HCT116 (cell line): Measurements from ENCODE around the gene ADGRV1. TPM values are rescaled to one million over a fixed set of nuclear protein-coding genes. Genes with fewer than 3 reads are reported as not detected.

Experiments
- ATAC-seq: fragments of 200-7000 bp; cut with Tn5 transposase; 2 replicates; pipeline ENCODE4 v1.9.1; 2020; ENCODE audit warnings: mild to moderate bottlenecking, moderate library complexity
- BruUV-seq: library from RNA; stranded (reverse); fragments of 400-500 nt; replicated peaks from 2 replicates; lab custom pipeline; 2021; lab: Mats Ljungman, UMichigan
- CTCF ChIA-PET: fragments of 300-600 bp; sonication (Branson Sonifier 250); formaldehyde crosslinking; loops from one replicate; lab custom pipeline; 2021; ENCODE audit warnings: antibody characterized with exemption; lab: Charles Lee
- POLR2A ChIA-PET: fragments of 300-600, 350-600 bp; sonication (Branson Sonifier 250); formaldehyde crosslinking; loops from one replicate; lab custom pipeline; 2021; ENCODE audit warnings: antibody characterized with exemption; lab: Charles Lee
- RAD21 ChIA-PET, 2 experiments: fragments of 300-600 bp; sonication (Branson Sonifier 250); formaldehyde crosslinking; loops; one replicate each; lab custom pipeline; 2023; ENCODE audit warnings: low total read pairs in 2 of 2; ENCODE audit not compliant: uncharacterized antibody in 2 of 2, unreplicated experiment in 2 of 2, low non-redundant PET in 1 of 2; lab: Charles Lee
- DNase-seq: peaks from one replicate; pipeline ENCODE4 v3.0.0-alpha.2; 2010; ENCODE audit warnings: low read depth, low spot score
- H2AFZ ChIP-seq: fragments of 200-600 bp; shearing (Covaris generic), sonication (generic); 2 replicates; pipeline ENCODE4 v1.6.1; 2017; ENCODE audit warnings: low read depth, mixed run types, mixed read lengths, antibody characterized with exemption, low read length; ENCODE audit not compliant: poor library complexity, severe bottlenecking
- H3K27ac ChIP-seq: 2 replicates; pipeline ENCODE4 v1.5.1; 2012; ENCODE audit warnings: low read depth, low read length
- H3K27me3 ChIP-seq: fragments of 200-600 bp; sonication (generic); 2 replicates; pipeline ENCODE4 v1.6.1; 2016; ENCODE audit warnings: mixed run types, low read length, mixed read lengths; ENCODE audit not compliant: insufficient read depth
- H3K36me3 ChIP-seq, 2 experiments: fragments of 200-500 bp in 1 of 2; fragments of 200-600 bp in 1 of 2; sonication (Bioruptor generic) in 1 of 2; sonication (generic) in 1 of 2; 2 replicates each; pipeline versions ENCODE4 v1.5.1 to v1.6.1; 2014 to 2016; ENCODE audit warnings: low read length in 2 of 2, inconsistent platforms in 1 of 2, mixed read lengths in 1 of 2, mixed run types in 1 of 2; ENCODE audit not compliant: insufficient read depth in 2 of 2, control insufficient read depth in 1 of 2
- H3K4me1 ChIP-seq, 2 experiments: fragments of 200-600 bp in 1 of 2; sonication (generic) in 1 of 2; 2 replicates each; pipeline versions ENCODE4 v1.5.1 to v1.6.1; 2012 to 2017; ENCODE audit warnings: low read length in 2 of 2, inconsistent platforms in 1 of 2, mild to moderate bottlenecking in 1 of 2, mixed read lengths in 1 of 2, mixed run types in 1 of 2, moderate library complexity in 1 of 2; ENCODE audit not compliant: insufficient read depth in 2 of 2, control insufficient read depth in 1 of 2
- H3K4me2 ChIP-seq: fragments of 200-600 bp; sonication (generic); 2 replicates; pipeline ENCODE4 v1.6.1; 2017; ENCODE audit warnings: mixed run types, low read length, mixed read lengths
- H3K4me3 ChIP-seq, 2 experiments: fragments of 200-600 bp in 1 of 2; sonication (generic) in 1 of 2; replicated peaks in 1 of 2; 2 replicates each; pipeline ENCODE4 v1.5.1; 2011 to 2016; ENCODE audit warnings: low read length in 2 of 2, control low read depth in 1 of 2, low read depth in 1 of 2, mild to moderate bottlenecking in 1 of 2, mixed read lengths in 1 of 2, mixed run types in 1 of 2
- H3K79me2 ChIP-seq: fragments of 200-600 bp; sonication (generic); 2 replicates; pipeline ENCODE4 v1.6.1; 2017; ENCODE audit warnings: mild to moderate bottlenecking, mixed run types, low read length, moderate library complexity, mixed read lengths; ENCODE audit not compliant: insufficient read depth
- H3K9ac ChIP-seq: fragments of 200-600 bp; sonication (generic); 2 replicates; pipeline ENCODE4 v1.6.1; 2016; ENCODE audit warnings: low read length, mixed read lengths
- H3K9me2 ChIP-seq: fragments of 200-600 bp; sonication (generic), shearing (Covaris generic); 2 replicates; pipeline ENCODE4 v1.6.1; 2017; ENCODE audit warnings: mixed run types, mild to moderate bottlenecking, moderate library complexity; ENCODE audit not compliant: insufficient read depth
- H3K9me3 ChIP-seq, 2 experiments: fragments of 200-500 bp in 1 of 2; fragments of 200-600 bp in 1 of 2; sonication (Bioruptor generic) in 1 of 2; sonication (generic) in 1 of 2; 2 replicates each; pipeline ENCODE4 v1.6.1; 2014 to 2017; ENCODE audit warnings: low read length in 2 of 2, mixed read lengths in 2 of 2, inconsistent platforms in 1 of 2, low read depth in 1 of 2, mild to moderate bottlenecking in 1 of 2, mixed run types in 1 of 2, moderate library complexity in 1 of 2; ENCODE audit not compliant: control insufficient read depth in 1 of 2, insufficient read depth in 1 of 2
- H4K20me1 ChIP-seq: fragments of 200-600 bp; sonication (generic), shearing (Covaris generic); 2 replicates; pipeline ENCODE4 v1.6.1; 2017; ENCODE audit warnings: mixed run types, mild to moderate bottlenecking, moderate library complexity; ENCODE audit not compliant: insufficient read depth
- ATF3 ChIP-seq: IDR thresholded peaks from 2 replicates; pipeline ENCODE4 v1.6.1; 2012
- CBX3 ChIP-seq: IDR thresholded peaks from 2 replicates; pipeline ENCODE4 v1.6.1; 2012; ENCODE audit warnings: low read depth
- CEBPB ChIP-seq: IDR thresholded peaks from 2 replicates; pipeline ENCODE4 v1.6.1; 2012; ENCODE audit warnings: low read depth
- EGR1 ChIP-seq: IDR thresholded peaks from 2 replicates; pipeline ENCODE4 v1.6.1; 2012; ENCODE audit warnings: low read depth
- EZH2 ChIP-seq: fragments of 200-600 bp; sonication (generic); IDR thresholded peaks from 2 replicates; pipeline ENCODE4 v1.6.1; 2017; ENCODE audit warnings: antibody characterized with exemption, mixed run types
- EZH2phosphoT487 ChIP-seq: fragments of 200-600 bp; IDR thresholded peaks from 2 replicates; pipeline ENCODE4 v1.6.1; 2018; ENCODE audit warnings: antibody characterized with exemption, borderline replicate concordance
- JUND ChIP-seq: IDR thresholded peaks from 2 replicates; pipeline ENCODE4 v1.6.1; 2012
- MAX ChIP-seq: IDR thresholded peaks from 2 replicates; pipeline ENCODE4 v1.6.1; 2012
- POLR2A ChIP-seq: IDR thresholded peaks from 2 replicates; pipeline ENCODE4 v1.7.0; 2011; ENCODE audit warnings: borderline replicate concordance; ENCODE audit not compliant: insufficient read depth, insufficient read length; ENCODE audit errors: extremely low read depth
- POLR2AphosphoS5 ChIP-seq: IDR thresholded peaks from 2 replicates; pipeline ENCODE4 v1.6.1; 2011; ENCODE audit warnings: mild to moderate bottlenecking, low read depth, low read length, moderate library complexity
- RAD21 ChIP-seq: IDR thresholded peaks from 2 replicates; pipeline ENCODE4 v1.6.1; 2012; ENCODE audit warnings: low read depth, mild to moderate bottlenecking
- SIN3A ChIP-seq: IDR thresholded peaks from 2 replicates; pipeline ENCODE4 v1.6.1; 2012; ENCODE audit warnings: low read depth
- SP1 ChIP-seq: IDR thresholded peaks from 2 replicates; pipeline ENCODE4 v1.6.1; 2012; ENCODE audit warnings: low read depth
- ZBTB33 ChIP-seq: IDR thresholded peaks from 2 replicates; pipeline ENCODE4 v1.6.1; 2011; ENCODE audit warnings: mild to moderate bottlenecking, low read length, moderate library complexity; ENCODE audit not compliant: insufficient replicate concordance; ENCODE audit errors: extremely low read depth
- ZFX ChIP-seq: fragments of 450-650 bp; IDR thresholded peaks from 2 replicates; pipeline ENCODE4 v1.6.1; 2017
- ZNF274 ChIP-seq: fragments of 200-500 bp; sonication (Bioruptor generic); IDR thresholded peaks from 2 replicates; pipeline ENCODE4 v1.6.1; 2014; ENCODE audit warnings: mild to moderate bottlenecking, low read depth, low read length, inconsistent platforms
- intact Hi-C: fragments of 100-400 bp; cut with micrococcal nuclease; formaldehyde crosslinking; loops from 2 replicates; pipeline ENCODE4 v1.10.0; 2022
- total RNA-seq: library from RNA; stranded (reverse); gene quantifications from one replicate; pipeline ENCODE4 v1.2.1, GENCODE V29; 2021; ENCODE audit not compliant: unreplicated experiment

Gene ADGRV1
- total RNA-seq, 1 experiment from 2014 or later: 6.0 TPM

- Histone ChIP-seq H3K36me3 (no peaks in the 10 kb centered on the region), H3K9me3 (no peaks in the 10 kb centered on the region), H3K4me2 (no peak overlapping the region), H3K4me3 (no peak overlapping the region), H3K9me2 (no peaks in the 10 kb centered on the region), H4K20me1 (no peaks in the 10 kb centered on the region), H2AFZ (no peak overlapping the region), H3K27me3 (no peaks in the 10 kb centered on the region), H3K79me2 (no peaks in the 10 kb centered on the region), H3K27ac (no peak overlapping the region), H3K4me1 (no peaks in the 10 kb centered on the region), H3K9ac (no peak overlapping the region)
- intact Hi-C loops: no loop called here
- ATAC-seq (no peak), DNase-seq (no peak)
- CTCF ChIA-PET: no interaction called here
- RAD21 ChIA-PET: no interaction called here
- POLR2A ChIA-PET: no interaction called here
- TF ChIP-seq EZH2phosphoT487 (no peak), MAX (no peak), ZNF274 (no peak), ATF3 (no peak), CEBPB (no peak)
- BruUV-seq: no TSS peak
Measured at GRCh38 chr5:91024206-91024605, 465.6 kb downstream of the ADGRV1 start.

GRCh38 chr5:91024727-91025126, 466.1 kb downstream of the ADGRV1 start:
- Histone ChIP-seq H3K4me2 (no peak overlapping the region), H4K20me1 (no peaks in the 10 kb centered on the region), H3K27me3 (no peaks in the 10 kb centered on the region), H3K27ac (no peak overlapping the region), H3K4me3 (no peak overlapping the region), H3K9me2 (no peaks in the 10 kb centered on the region), H3K9ac (no peak overlapping the region), H3K36me3 (no peaks in the 10 kb centered on the region), H3K4me1 (no peaks in the 10 kb centered on the region), H3K9me3 (no peaks in the 10 kb centered on the region), H2AFZ (no peak overlapping the region), H3K79me2 (no peaks in the 10 kb centered on the region)
- ChIA-PET CTCF (no interaction called here), RAD21 (no interaction called here), POLR2A (no interaction called here)
- no TSS peak for BruUV-seq
- DNase-seq (no peak), ATAC-seq (no peak)
- intact Hi-C loops: no loop called here
- no peak for TF ChIP-seq CBX3
- no peak for TF ChIP-seq EZH2
- TF ChIP-seq POLR2AphosphoS5: no peak
- TF ChIP-seq ZNF274: no peak
- TF ChIP-seq SP1: no peak
- no peak for TF ChIP-seq MAX
- TF ChIP-seq EGR1: no peak
- TF ChIP-seq ZFX: no peak
- TF ChIP-seq ATF3: no peak
- no peak for TF ChIP-seq RAD21
- no peak for TF ChIP-seq ZBTB33
- no peak for TF ChIP-seq SIN3A
- TF ChIP-seq JUND: no peak
- no peak for TF ChIP-seq POLR2A
